H1 (cell line): ENCODE data around the gene KCNA2. TPM values are rescaled to one million over a fixed set of nuclear protein-coding genes. Genes with fewer than 3 reads are reported as not detected.

Source experiments
- CTCF ChIA-PET: fragments of 300-600 bp; sonication (Branson Sonifier 250); formaldehyde crosslinking; loops from one replicate; lab custom pipeline; 2021; ENCODE audit not compliant: partially characterized antibody; lab: Charles Lee
- POLR2A ChIA-PET: fragments of 300-600 bp; sonication (Branson Sonifier 250); formaldehyde crosslinking; loops from one replicate; lab custom pipeline; 2021; ENCODE audit warnings: inconsistent platforms; ENCODE audit not compliant: partially characterized antibody; lab: Charles Lee
- DNase-seq, 2 experiments: peaks; one replicate each; pipeline versions ENCODE4 v3.0.0 to v3.0.0-alpha.2; 2010 to 2022; ENCODE audit warnings: low spot score in 2 of 2, low read depth in 1 of 2, mixed read lengths in 1 of 2
- FAIRE-seq: peaks from 2 replicates; lab custom pipeline; 2011; peaks lifted over from hg19 to GRCh38; lab: Jason Lieb, UNC
- H2AFZ ChIP-seq: 2 replicates; pipeline ENCODE4 v1.8.1; 2012; ENCODE audit warnings: low read length, inconsistent platforms
- H2AK5ac ChIP-seq: 2 replicates; pipeline ENCODE4 v1.6.1; 2013; ENCODE audit warnings: low read depth, low read length
- H2BK120ac ChIP-seq: replicated peaks from 2 replicates; pipeline ENCODE3; 2013; ENCODE audit warnings: low read depth, low read length, inconsistent platforms
- H2BK12ac ChIP-seq: 2 replicates; pipeline ENCODE4 v1.6.1; 2013; ENCODE audit warnings: low read depth, low read length
- H2BK15ac ChIP-seq: 2 replicates; pipeline ENCODE4 v1.6.1; 2013; ENCODE audit warnings: low read length
- H2BK20ac ChIP-seq: 2 replicates; pipeline ENCODE4 v1.6.1; 2013; ENCODE audit warnings: low read length
- H2BK5ac ChIP-seq: 2 replicates; pipeline ENCODE4 v1.6.1; 2013; ENCODE audit warnings: low read depth, low read length
- H3K14ac ChIP-seq: 2 replicates; pipeline ENCODE4 v1.6.1; 2013; ENCODE audit warnings: inconsistent platforms; ENCODE audit not compliant: insufficient read length
- H3K18ac ChIP-seq: 2 replicates; pipeline ENCODE4 v1.6.1; 2013; ENCODE audit warnings: low read length; ENCODE audit errors: extremely low read depth
- H3K23ac ChIP-seq: 2 replicates; pipeline ENCODE4 v1.6.1; 2013; ENCODE audit warnings: inconsistent platforms; ENCODE audit not compliant: insufficient read length
- H3K23me2 ChIP-seq: 2 replicates; pipeline ENCODE4 v1.6.1; 2013; ENCODE audit warnings: low read depth, low read length
- H3K27ac ChIP-seq: 2 replicates; pipeline ENCODE4 v1.6.1; 2011; ENCODE audit warnings: low read depth, low read length, inconsistent platforms
- H3K27me3 ChIP-seq, 4 experiments: replicated peaks in 1 of 4; 1 replicate in 1 of 4; 2 replicates in 3 of 4; pipeline versions ENCODE4 v1.6.1 to v1.8.1; 2011 to 2013; ENCODE audit warnings: low read length in 3 of 4, mild to moderate bottlenecking in 3 of 4, inconsistent platforms in 2 of 4, mixed read lengths in 2 of 4, moderate library complexity in 1 of 4; ENCODE audit not compliant: control insufficient read depth in 3 of 4, insufficient read depth in 3 of 4; ENCODE audit errors: extremely low read depth in 1 of 4
- H3K36me3 ChIP-seq, 4 experiments: 2 replicates each; pipeline versions ENCODE4 v1.6.1 to v1.8.1; 2011 to 2013; ENCODE audit warnings: mild to moderate bottlenecking in 4 of 4, low read length in 3 of 4, moderate library complexity in 2 of 4, control low read depth in 1 of 4, inconsistent platforms in 1 of 4; ENCODE audit not compliant: insufficient read depth in 4 of 4, control insufficient read depth in 2 of 4
- H3K4ac ChIP-seq: replicated peaks from 2 replicates; pipeline ENCODE3; 2013; ENCODE audit warnings: low read length, low read depth, mixed read lengths, inconsistent platforms; ENCODE audit not compliant: insufficient read length
- H3K4me1 ChIP-seq, 4 experiments: replicated peaks in 1 of 4; 1 replicate in 1 of 4; 2 replicates in 3 of 4; pipeline versions ENCODE4 v1.6.1 to v1.8.1; 2011 to 2013; ENCODE audit warnings: low read length in 3 of 4, inconsistent platforms in 2 of 4, mixed read lengths in 1 of 4; ENCODE audit not compliant: insufficient read depth in 4 of 4, control insufficient read depth in 3 of 4
- H3K4me2 ChIP-seq, 2 experiments: 2 replicates each; pipeline versions ENCODE4 v1.6.1 to v1.8.1; 2011 to 2013; ENCODE audit warnings: low read depth in 2 of 2, low read length in 2 of 2, control low read depth in 1 of 2, inconsistent platforms in 1 of 2, mild to moderate bottlenecking in 1 of 2; ENCODE audit not compliant: insufficient read depth in 1 of 2
- H3K4me3 ChIP-seq, 4 experiments: fragments of 200-600, 300-600 bp in 1 of 4; sonication (generic), shearing (Covaris generic), sonication (Bioruptor Twin) in 1 of 4; 2 replicates each; pipeline versions ENCODE4 v1.5.1 to v1.8.1; 2011 to 2016; ENCODE audit warnings: low read length in 4 of 4, low read depth in 3 of 4, control low read depth in 2 of 4, inconsistent platforms in 2 of 4, mild to moderate bottlenecking in 2 of 4, mixed read lengths in 1 of 4, moderate library complexity in 1 of 4; ENCODE audit not compliant: insufficient read depth in 2 of 4; ENCODE audit errors: extremely low read depth in 1 of 4
- H3K56ac ChIP-seq: replicated peaks from 2 replicates; pipeline ENCODE3; 2013; ENCODE audit warnings: low read depth, mild to moderate bottlenecking, mixed read lengths, low read length, inconsistent platforms; ENCODE audit not compliant: insufficient read length
- H3K79me1 ChIP-seq: 2 replicates; pipeline ENCODE4 v1.6.1; 2013; ENCODE audit warnings: low read depth, low read length, control low read depth
- H3K79me2 ChIP-seq, 2 experiments: 2 replicates each; pipeline versions ENCODE4 v1.6.1 to v1.8.1; 2012 to 2013; ENCODE audit warnings: low read length in 2 of 2, mild to moderate bottlenecking in 2 of 2, inconsistent platforms in 1 of 2; ENCODE audit not compliant: insufficient read depth in 2 of 2, control insufficient read depth in 1 of 2
- H3K9ac ChIP-seq, 4 experiments: replicated peaks in 1 of 4; 1 replicate in 1 of 4; 2 replicates in 3 of 4; pipeline versions ENCODE4 v1.6.1 to v1.8.1; 2011 to 2013; ENCODE audit warnings: low read depth in 3 of 4, low read length in 3 of 4, control low read depth in 2 of 4, mild to moderate bottlenecking in 2 of 4, moderate library complexity in 2 of 4, inconsistent platforms in 1 of 4; ENCODE audit errors: extremely low read depth in 1 of 4
- H3K9me3 ChIP-seq, 2 experiments: 2 replicates each; pipeline versions ENCODE4 v1.6.1 to v1.8.1; 2012 to 2013; ENCODE audit warnings: mild to moderate bottlenecking in 2 of 2, moderate library complexity in 2 of 2, control low read depth in 1 of 2, inconsistent platforms in 1 of 2, low read depth in 1 of 2, low read length in 1 of 2, mixed read lengths in 1 of 2; ENCODE audit not compliant: insufficient read depth in 2 of 2
- H4K20me1 ChIP-seq, 2 experiments: replicated peaks in 1 of 2; 2 replicates each; pipeline versions ENCODE3 to v1.8.1; 2011 to 2013; ENCODE audit warnings: inconsistent platforms in 2 of 2, low read length in 2 of 2, mild to moderate bottlenecking in 1 of 2; ENCODE audit not compliant: insufficient read depth in 2 of 2, control insufficient read depth in 1 of 2
- H4K5ac ChIP-seq: 2 replicates; pipeline ENCODE4 v1.6.1; 2013; ENCODE audit warnings: low read length, low read depth, mixed read lengths, inconsistent platforms; ENCODE audit not compliant: insufficient read length
- H4K8ac ChIP-seq: 2 replicates; pipeline ENCODE4 v1.8.0; 2013; ENCODE audit warnings: mild to moderate bottlenecking, moderate library complexity, low read length, inconsistent platforms; ENCODE audit not compliant: insufficient read depth; ENCODE audit errors: extremely low read depth
- H4K91ac ChIP-seq: replicated peaks from 2 replicates; pipeline ENCODE3; 2013; ENCODE audit warnings: low read length, mixed read lengths, inconsistent platforms; ENCODE audit not compliant: insufficient read length
- WGBS, 2 experiments: shearing (Covaris generic) in 1 of 2; methylation state at CpG; one replicate each; pipeline versions ENCODE4 v1.1.6 to v1.1.7; 2013 to 2015; ENCODE audit warnings: low lambda C conversion rate in 2 of 2, mixed read lengths in 2 of 2, inconsistent platforms in 1 of 2, low coverage in 1 of 2, missing lambda C conversion rate in 1 of 2; ENCODE audit not compliant: insufficient replicate concordance in 2 of 2, insufficient coverage in 1 of 2, insufficient read length in 1 of 2; ENCODE audit errors: extremely low coverage in 1 of 2, missing lambda C conversion rate in 1 of 2; 5-methylcytosine and 5-hydroxymethylcytosine counted together
- polyA plus RNA-seq, 7 experiments: library from polyadenylated mRNA; depleted of rRNA in 3 of 7; stranded (reverse) in 5 of 7; unstranded in 2 of 7; fragments of >200 nt in 5 of 7; fragments of 200-250 nt in 2 of 7; gene quantifications; 1 replicate in 5 of 7; 2 replicates in 1 of 7; 4 replicates in 1 of 7; pipeline versions ENCODE4 v1.2.1 to v1.2.3, GENCODE V29; 2011 to 2013; ENCODE audit warnings: missing spikeins in 2 of 7, mixed read lengths in 2 of 7
- total RNA-seq: library from RNA; stranded (reverse); fragmentation: NEBNext Ultra II Directional; extraction: Animal tissue kit (Norgen Biotek cat#: 25700); gene quantifications from 2 replicates; pipeline ENCODE4 v1.2.1, GENCODE V29; 2021

Gene KCNA2
- total and polyA plus RNA-seq, 2 of the 8 experiments (the other 6 are each of a cell fraction or from before 2014, with no cell fraction given) = 0.26 to 0.78 TPM

- H3K4me2 ChIP-seq = no peak overlapping the region
- no peak overlapping the region for H2AFZ ChIP-seq
- H2BK20ac ChIP-seq = no peak overlapping the region
- no peak overlapping the region for H2BK15ac ChIP-seq
- H3K4me3 ChIP-seq = no peak overlapping the region
- no peak for FAIRE-seq
- no peak overlapping the region for H3K23ac ChIP-seq
- peaks cover 0 to 2% of the 10 kb centered on the region in 2 experiments for H4K20me1 ChIP-seq
- DNase-seq = no peak
- no peak overlapping the region for H2AK5ac ChIP-seq
- no peak overlapping the region for H4K8ac ChIP-seq
- ChIA-PET POLR2A (interaction anchor here (0.9 kb wide), 1 partner anchor 13 kb away, joined by 3 read pairs; no protein-coding TSS in a partner anchor), CTCF (interaction anchor here (0.8 to 12.7 kb wide), 3 partner anchors 18 to 65 kb away, joined by 4 to 302 read pairs (median 5); no protein-coding TSS in a partner anchor)
- H3K79me2 ChIP-seq = no peaks in the 10 kb centered on the region
- H3K79me1 ChIP-seq = no peaks in the 10 kb centered on the region
- no peaks in the 10 kb centered on the region for H3K9me3 ChIP-seq
- no peak overlapping the region for H3K14ac ChIP-seq
- peaks cover 2 to 24% (median 20%) of the 10 kb centered on the region in 4 experiments for H3K27me3 ChIP-seq
- H2BK5ac ChIP-seq = no peak overlapping the region
- no peak overlapping the region for H3K9ac ChIP-seq
- WGBS, 2 experiments = 88% methylated on average over 1 of the region's 1 CpG; no CpG with 5 or more reads in 1 of the 2 experiments
- H3K23me2 ChIP-seq = peaks cover 9% of the 10 kb centered on the region; the same call in 1 of the 2 replicates
- H3K18ac ChIP-seq = no peak overlapping the region
- no peak overlapping the region for H2BK120ac ChIP-seq
- no peak overlapping the region for H3K27ac ChIP-seq
- H3K56ac ChIP-seq = no peak overlapping the region
- no peak overlapping the region for H4K91ac ChIP-seq
- H2BK12ac ChIP-seq = no peak overlapping the region
- no peak overlapping the region for H4K5ac ChIP-seq
- no peaks in the 10 kb centered on the region for H3K36me3 ChIP-seq
- peaks cover 0 to 5% (median under 1%) of the 10 kb centered on the region in 4 experiments; a peak in 3 of 7 replicates for H3K4me1 ChIP-seq
- no peak overlapping the region for H3K4ac ChIP-seq
These were observed 54.8 kb downstream of the KCNA2 start for GRCh38 chr1:110551278-110551809.
